Amygdala (tissue), 56 donors: Measurements from ENCODE around the gene GGT7.

Experiments used
- DNase-seq, 56 donors: peaks; one replicate each; lab custom pipeline; 2025; lab: John Stamatoyannopoulos, UW

Gene GGT7

DNA sequence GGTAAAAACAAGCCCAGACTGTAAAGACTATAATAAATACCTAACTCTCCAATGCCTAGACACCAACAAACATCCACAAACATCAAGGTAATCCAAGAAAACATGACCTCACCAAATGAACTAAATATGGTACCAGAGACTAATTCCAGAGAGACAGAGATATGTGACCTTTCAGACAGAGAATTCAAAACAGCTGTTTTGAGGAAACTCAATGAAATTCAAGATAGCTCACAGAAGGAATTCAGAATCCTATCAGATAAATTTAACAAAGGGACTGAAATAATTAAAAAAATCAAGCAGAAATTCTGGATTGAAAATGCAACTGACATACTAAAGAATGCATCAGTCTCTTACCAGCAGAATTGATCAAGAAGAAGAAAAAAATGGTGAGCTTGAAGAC, 73.8 kb downstream of the GGT7 start:
- no peak for DNase-seq

DNA sequence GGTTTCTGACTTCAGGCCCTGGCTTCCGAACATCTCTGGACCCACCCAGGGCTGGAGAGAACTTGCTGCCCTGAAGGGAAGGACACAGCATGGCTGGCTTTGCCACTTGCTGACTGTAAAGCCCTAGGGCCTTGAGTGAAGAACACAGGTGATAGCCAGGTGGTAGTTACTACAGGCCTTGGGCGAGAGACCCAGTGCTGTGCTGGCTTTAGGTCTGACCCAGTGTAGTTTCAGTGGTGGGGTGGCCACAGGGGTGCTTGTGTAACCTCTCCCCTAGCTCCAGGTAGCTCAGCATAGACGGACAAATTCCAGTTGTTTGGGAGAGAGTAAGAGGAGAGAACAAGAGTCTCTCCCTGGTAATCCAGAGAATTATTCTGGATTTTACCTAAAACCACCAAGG, 74.3 kb downstream of the GGT7 start:
- DNase-seq, result no peak

DNA sequence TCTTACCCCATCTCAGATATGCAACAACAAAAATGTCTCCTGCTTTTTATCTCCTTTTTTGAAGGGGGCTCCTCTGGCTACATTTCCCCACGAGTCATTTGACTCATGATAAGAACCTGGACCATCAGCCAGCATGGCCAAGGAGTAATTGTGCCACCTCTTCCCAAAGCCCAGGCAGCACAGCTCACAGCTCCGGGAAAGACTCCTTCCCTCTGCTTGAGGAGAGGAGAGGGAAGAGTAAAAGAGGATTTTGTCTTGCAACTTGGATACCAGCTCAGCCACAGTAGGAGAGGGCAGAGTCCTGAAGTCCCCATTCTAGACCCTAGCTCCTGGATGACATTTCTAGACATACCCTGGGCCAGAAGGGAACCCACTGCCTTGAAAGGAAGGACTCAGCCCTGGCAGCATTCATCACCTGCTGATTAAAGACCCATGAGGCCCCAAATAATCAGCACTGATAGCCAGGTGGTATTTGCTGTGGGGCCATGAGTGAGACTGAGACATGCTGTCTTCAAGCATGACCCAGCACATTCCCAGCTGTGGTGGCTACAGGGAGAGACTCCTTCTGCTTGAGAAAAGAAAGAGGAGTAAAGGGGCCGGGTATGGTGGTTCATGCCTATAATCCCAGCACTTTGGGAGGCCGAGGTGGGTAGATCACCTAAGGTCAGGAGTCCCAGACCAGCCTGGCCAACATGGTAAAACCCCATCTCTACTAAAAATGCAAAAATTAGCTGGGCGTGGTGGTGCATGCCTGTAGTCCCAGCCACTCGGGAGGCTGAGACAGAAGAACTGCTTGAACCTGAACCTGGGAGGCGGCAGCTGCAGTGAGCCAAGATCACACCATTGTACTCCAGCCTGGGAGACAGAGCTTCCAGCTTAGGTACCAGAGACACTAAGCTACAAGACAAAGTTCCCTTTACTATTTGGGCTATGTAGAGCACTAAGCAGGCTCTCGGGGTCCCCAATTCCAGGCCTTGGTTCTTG, 75.4 kb downstream of the GGT7 start:
- no peak for DNase-seq
